A673 (cell line): ENCODE results near the gene AMER2.

Experiments used
- EZH2 ChIP-seq: fragments of 200-600 bp; sonication (generic); IDR thresholded peaks from 2 replicates; pipeline ENCODE4 v1.6.1; 2017; ENCODE audit warnings: borderline replicate concordance, low read depth, mild to moderate bottlenecking, mixed read lengths, antibody characterized with exemption, low read length; ENCODE audit not compliant: poor library complexity, severe bottlenecking
- TF ChIP-seq, protein P1 (sequence below): fragments of 300-800, 200-600 bp; sonication (generic); conservative IDR thresholded peaks from 2 replicates; pipeline ENCODE4 v1.5.1; 2017; ENCODE audit warnings: low read depth, mild to moderate bottlenecking, antibody characterized with exemption, low read length, moderate library complexity, mixed read lengths

DNA sequence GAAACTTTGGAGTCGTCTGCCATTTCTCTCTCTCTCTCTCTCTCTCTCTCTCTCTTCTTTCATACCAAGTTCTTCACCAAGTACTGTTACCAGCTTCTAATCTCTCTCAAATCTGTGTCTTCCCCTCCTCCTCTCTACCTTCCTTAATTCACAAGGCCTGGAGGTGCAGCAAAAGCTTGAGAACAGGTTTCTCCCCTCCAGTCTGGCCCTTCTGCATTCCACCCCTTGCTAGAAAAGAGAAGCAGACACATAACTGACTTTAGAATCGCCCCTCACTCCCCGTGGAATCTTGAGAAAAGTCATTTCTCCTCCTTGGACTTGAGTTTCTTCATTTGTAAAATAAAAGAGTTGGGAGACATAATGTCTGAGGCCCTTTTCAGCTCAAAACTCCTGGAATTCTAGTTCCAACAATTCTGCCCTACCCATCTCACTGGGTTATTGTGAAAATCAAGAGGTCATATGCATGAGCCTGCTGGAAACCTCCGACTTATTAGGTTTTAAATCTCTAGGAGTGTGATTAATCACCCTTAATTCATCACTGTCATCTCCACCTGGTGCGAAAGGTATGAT, 20.4 kb downstream of the AMER2 start:
- TF ChIP-seq, protein P1, sequence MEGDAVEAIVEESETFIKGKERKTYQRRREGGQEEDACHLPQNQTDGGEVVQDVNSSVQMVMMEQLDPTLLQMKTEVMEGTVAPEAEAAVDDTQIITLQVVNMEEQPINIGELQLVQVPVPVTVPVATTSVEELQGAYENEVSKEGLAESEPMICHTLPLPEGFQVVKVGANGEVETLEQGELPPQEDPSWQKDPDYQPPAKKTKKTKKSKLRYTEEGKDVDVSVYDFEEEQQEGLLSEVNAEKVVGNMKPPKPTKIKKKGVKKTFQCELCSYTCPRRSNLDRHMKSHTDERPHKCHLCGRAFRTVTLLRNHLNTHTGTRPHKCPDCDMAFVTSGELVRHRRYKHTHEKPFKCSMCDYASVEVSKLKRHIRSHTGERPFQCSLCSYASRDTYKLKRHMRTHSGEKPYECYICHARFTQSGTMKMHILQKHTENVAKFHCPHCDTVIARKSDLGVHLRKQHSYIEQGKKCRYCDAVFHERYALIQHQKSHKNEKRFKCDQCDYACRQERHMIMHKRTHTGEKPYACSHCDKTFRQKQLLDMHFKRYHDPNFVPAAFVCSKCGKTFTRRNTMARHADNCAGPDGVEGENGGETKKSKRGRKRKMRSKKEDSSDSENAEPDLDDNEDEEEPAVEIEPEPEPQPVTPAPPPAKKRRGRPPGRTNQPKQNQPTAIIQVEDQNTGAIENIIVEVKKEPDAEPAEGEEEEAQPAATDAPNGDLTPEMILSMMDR, result no peak
- no peak for TF ChIP-seq EZH2
